ENCODE measurements around the gene SPAG8.

Gene SPAG8

GRCh38 chr9:35771534-35771933 lies 40.5 kb downstream of the SPAG8 start:
- DNase-seq, result peak; percentile 76

- no peak for DNase-seq
Observed at GRCh38 chr9:35771075-35771433, 41.0 kb downstream of the SPAG8 start.

- no peak for DNase-seq
Observed at GRCh38 chr9:35769763-35770162, 42.3 kb downstream of the SPAG8 start.

- DNase-seq, result no peak
Observed at GRCh38 chr9:35767458-35767857, 44.6 kb downstream of the SPAG8 start.

GRCh38 chr9:35766997-35767396 lies 45.1 kb downstream of the SPAG8 start:
- no peak for DNase-seq

GRCh38 chr9:35763803-35764202 lies 48.3 kb downstream of the SPAG8 start:
- no peak for DNase-seq

GRCh38 chr9:35763181-35763580 lies 48.9 kb downstream of the SPAG8 start:
- DNase-seq, result no peak

GRCh38 chr9:35760651-35761050 lies 51.4 kb downstream of the SPAG8 start:
- no peak for DNase-seq

GRCh38 chr9:35759795-35760194 lies 52.3 kb downstream of the SPAG8 start:
- DNase-seq, result no peak

All from hematopoietic multipotent progenitor cell treated with erythropoietin and hydrocortisone succinate and interleukin-3 and kit ligand, for 6 days (in vitro differentiated cells).